Spleen (tissue), 7 donors: Measurements from ENCODE around the gene TSPAN15.

ENCODE experiments used
- CTCF ChIP-seq, 11 experiments: fragments of 200-600 bp in 7 of 11; fragments of 450-650 bp in 4 of 11; sonication (generic) in 4 of 11; IDR thresholded peaks in 8 of 11; conservative IDR thresholded peaks in 3 of 11; 1 replicate in 7 of 11; 2 replicates in 4 of 11; pipeline versions ENCODE4 v1.4.0 to v1.8.0; 2016 to 2021; ENCODE audit warnings: antibody characterized with exemption in 11 of 11, inconsistent platforms in 4 of 11, mild to moderate bottlenecking in 1 of 11
- POLR2A ChIP-seq, 3 donors: fragments of 450-650 bp; IDR thresholded peaks; one replicate each; pipeline ENCODE4 v1.5.1; 2017; ENCODE audit warnings: antibody characterized with exemption in 3 of 3, mild to moderate bottlenecking in 1 of 3
- donor health status: DM: no; HTN: no; CAD: no; lungs with moderate emphysema.
- donor health status: DM: no; HTN: no; CAD: no.
- donor health status: DM: no; HTN: no; CAD: no.

- TF ChIP-seq POLR2A (IDR thresholded peaks at IDR 0.05) (no peak), CTCF (IDR thresholded peaks at IDR 0.05 in 8 of 11, conservative IDR thresholded peaks at IDR 0.05 in 3 of 11) (no peak)
Observed at GRCh38 chr10:69463886-69464285, 12.6 kb downstream of the TSPAN15 start.
